Gastroesophageal sphincter (tissue), 3 donors: Measurements from ENCODE around the gene BRAT1.

Experiments used
- EP300 ChIP-seq: sonication (generic); formaldehyde crosslinking; IDR thresholded peaks from one replicate; pipeline ENCODE4 v1.6.1; 2017; ENCODE audit warnings: antibody characterized with exemption, mild to moderate bottlenecking
- POLR2A ChIP-seq, 2 donors: fragments of 450-650 bp; IDR thresholded peaks; one replicate each; pipeline ENCODE4 v1.6.1; 2017; ENCODE audit warnings: antibody characterized with exemption in 2 of 2, mild to moderate bottlenecking in 2 of 2, moderate library complexity in 1 of 2
- POLR2AphosphoS5 ChIP-seq: sonication (generic); formaldehyde crosslinking; IDR thresholded peaks from one replicate; pipeline ENCODE4 v1.6.1; 2017; ENCODE audit warnings: antibody characterized with exemption
- TF ChIP-seq, protein P1 (sequence below), 4 experiments: fragments of 200-600 bp in 2 of 4; fragments of 450-650 bp in 2 of 4; sonication (generic) in 1 of 4; IDR thresholded peaks; one replicate each; pipeline ENCODE4 v1.5.1; 2017 to 2019; ENCODE audit warnings: antibody characterized with exemption in 4 of 4, mild to moderate bottlenecking in 2 of 4, moderate library complexity in 2 of 4

DNA sequence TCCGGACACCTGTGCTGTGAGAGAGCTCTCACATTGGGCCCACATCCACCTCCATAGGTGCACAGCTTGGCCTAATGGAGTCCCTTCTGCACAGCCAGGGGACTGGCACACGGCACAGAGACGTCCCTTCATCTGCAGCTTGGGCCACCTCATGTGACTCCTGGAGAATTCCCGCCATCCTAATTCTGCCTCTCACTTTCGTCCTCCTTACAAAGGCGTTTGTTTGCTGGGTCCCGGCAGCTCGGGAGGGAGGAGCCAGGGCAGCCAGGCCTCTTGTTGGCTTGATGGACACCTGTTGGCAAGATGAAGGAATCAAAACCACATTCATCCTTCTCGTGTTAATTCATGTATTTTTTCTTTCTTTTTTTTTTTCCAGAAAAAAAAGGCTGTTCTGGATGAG lies 45.7 kb upstream of the BRAT1 start:
- TF ChIP-seq, protein P1, sequence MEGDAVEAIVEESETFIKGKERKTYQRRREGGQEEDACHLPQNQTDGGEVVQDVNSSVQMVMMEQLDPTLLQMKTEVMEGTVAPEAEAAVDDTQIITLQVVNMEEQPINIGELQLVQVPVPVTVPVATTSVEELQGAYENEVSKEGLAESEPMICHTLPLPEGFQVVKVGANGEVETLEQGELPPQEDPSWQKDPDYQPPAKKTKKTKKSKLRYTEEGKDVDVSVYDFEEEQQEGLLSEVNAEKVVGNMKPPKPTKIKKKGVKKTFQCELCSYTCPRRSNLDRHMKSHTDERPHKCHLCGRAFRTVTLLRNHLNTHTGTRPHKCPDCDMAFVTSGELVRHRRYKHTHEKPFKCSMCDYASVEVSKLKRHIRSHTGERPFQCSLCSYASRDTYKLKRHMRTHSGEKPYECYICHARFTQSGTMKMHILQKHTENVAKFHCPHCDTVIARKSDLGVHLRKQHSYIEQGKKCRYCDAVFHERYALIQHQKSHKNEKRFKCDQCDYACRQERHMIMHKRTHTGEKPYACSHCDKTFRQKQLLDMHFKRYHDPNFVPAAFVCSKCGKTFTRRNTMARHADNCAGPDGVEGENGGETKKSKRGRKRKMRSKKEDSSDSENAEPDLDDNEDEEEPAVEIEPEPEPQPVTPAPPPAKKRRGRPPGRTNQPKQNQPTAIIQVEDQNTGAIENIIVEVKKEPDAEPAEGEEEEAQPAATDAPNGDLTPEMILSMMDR (IDR thresholded peaks at IDR 0.05) = no peak
- TF ChIP-seq POLR2AphosphoS5 = no peak
- no peak for TF ChIP-seq EP300
- TF ChIP-seq POLR2A (IDR thresholded peaks at IDR 0.05) = no peak
